ENCODE results near the gene POU3F3. TPM values are rescaled to one million over a fixed set of nuclear protein-coding genes. Genes with fewer than 3 reads are reported as not detected.

Gene POU3F3
- total RNA-seq, 1 experiment from 2014 or later = not detected

- H3K4me2 ChIP-seq (ENCODE audit: low read length) = no peak overlapping the region
- ChIA-PET CTCF (no interaction called here), RAD21 (ENCODE audit: low non-redundant PET in 1 of 2, low total read pairs in 2 of 2, uncharacterized antibody in 2 of 2, unreplicated experiment in 2 of 2) (no interaction called here), POLR2A (no interaction called here)
- no peaks in the 10 kb centered on the region for H3K36me3 ChIP-seq (ENCODE audit: control insufficient read depth in 1 of 2, insufficient read depth in 2 of 2, low read length in 2 of 2)
- H3K9me2 ChIP-seq (ENCODE audit: insufficient read depth) = no peaks in the 10 kb centered on the region
- H3K4me3 ChIP-seq (replicated peaks in 1 of 2; ENCODE audit: low read depth in 1 of 2, low read length in 2 of 2) = no peak overlapping the region
- H2AFZ ChIP-seq (ENCODE audit: low read depth, low read length, poor library complexity, severe bottlenecking) = no peak overlapping the region
- TF ChIP-seq CEBPB (IDR thresholded peaks at IDR 0.05; ENCODE audit: low read depth) = no peak
- TF ChIP-seq, protein P1, sequence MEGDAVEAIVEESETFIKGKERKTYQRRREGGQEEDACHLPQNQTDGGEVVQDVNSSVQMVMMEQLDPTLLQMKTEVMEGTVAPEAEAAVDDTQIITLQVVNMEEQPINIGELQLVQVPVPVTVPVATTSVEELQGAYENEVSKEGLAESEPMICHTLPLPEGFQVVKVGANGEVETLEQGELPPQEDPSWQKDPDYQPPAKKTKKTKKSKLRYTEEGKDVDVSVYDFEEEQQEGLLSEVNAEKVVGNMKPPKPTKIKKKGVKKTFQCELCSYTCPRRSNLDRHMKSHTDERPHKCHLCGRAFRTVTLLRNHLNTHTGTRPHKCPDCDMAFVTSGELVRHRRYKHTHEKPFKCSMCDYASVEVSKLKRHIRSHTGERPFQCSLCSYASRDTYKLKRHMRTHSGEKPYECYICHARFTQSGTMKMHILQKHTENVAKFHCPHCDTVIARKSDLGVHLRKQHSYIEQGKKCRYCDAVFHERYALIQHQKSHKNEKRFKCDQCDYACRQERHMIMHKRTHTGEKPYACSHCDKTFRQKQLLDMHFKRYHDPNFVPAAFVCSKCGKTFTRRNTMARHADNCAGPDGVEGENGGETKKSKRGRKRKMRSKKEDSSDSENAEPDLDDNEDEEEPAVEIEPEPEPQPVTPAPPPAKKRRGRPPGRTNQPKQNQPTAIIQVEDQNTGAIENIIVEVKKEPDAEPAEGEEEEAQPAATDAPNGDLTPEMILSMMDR (IDR thresholded peaks at IDR 0.05 in 2 of 3, conservative IDR thresholded peaks at IDR 0.05 in 1 of 3; ENCODE audit: borderline replicate concordance in 1 of 3, insufficient read depth in 1 of 3, low read depth in 2 of 3, low read length in 2 of 3) = no peak
- no peak for TF ChIP-seq ELF1 (IDR thresholded peaks at IDR 0.05; ENCODE audit: borderline replicate concordance, low read depth)
- TF ChIP-seq SRF (IDR thresholded peaks at IDR 0.05; ENCODE audit: low read depth) = no peak
- TF ChIP-seq EGR1 (IDR thresholded peaks at IDR 0.05; ENCODE audit: low read depth) = no peak
- no peak for TF ChIP-seq ATF3 (IDR thresholded peaks at IDR 0.05)
- TF ChIP-seq, protein P2, sequence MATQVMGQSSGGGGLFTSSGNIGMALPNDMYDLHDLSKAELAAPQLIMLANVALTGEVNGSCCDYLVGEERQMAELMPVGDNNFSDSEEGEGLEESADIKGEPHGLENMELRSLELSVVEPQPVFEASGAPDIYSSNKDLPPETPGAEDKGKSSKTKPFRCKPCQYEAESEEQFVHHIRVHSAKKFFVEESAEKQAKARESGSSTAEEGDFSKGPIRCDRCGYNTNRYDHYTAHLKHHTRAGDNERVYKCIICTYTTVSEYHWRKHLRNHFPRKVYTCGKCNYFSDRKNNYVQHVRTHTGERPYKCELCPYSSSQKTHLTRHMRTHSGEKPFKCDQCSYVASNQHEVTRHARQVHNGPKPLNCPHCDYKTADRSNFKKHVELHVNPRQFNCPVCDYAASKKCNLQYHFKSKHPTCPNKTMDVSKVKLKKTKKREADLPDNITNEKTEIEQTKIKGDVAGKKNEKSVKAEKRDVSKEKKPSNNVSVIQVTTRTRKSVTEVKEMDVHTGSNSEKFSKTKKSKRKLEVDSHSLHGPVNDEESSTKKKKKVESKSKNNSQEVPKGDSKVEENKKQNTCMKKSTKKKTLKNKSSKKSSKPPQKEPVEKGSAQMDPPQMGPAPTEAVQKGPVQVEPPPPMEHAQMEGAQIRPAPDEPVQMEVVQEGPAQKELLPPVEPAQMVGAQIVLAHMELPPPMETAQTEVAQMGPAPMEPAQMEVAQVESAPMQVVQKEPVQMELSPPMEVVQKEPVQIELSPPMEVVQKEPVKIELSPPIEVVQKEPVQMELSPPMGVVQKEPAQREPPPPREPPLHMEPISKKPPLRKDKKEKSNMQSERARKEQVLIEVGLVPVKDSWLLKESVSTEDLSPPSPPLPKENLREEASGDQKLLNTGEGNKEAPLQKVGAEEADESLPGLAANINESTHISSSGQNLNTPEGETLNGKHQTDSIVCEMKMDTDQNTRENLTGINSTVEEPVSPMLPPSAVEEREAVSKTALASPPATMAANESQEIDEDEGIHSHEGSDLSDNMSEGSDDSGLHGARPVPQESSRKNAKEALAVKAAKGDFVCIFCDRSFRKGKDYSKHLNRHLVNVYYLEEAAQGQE (IDR thresholded peaks at IDR 0.05; ENCODE audit: low read depth) = no peak
- TF ChIP-seq, protein P3, sequence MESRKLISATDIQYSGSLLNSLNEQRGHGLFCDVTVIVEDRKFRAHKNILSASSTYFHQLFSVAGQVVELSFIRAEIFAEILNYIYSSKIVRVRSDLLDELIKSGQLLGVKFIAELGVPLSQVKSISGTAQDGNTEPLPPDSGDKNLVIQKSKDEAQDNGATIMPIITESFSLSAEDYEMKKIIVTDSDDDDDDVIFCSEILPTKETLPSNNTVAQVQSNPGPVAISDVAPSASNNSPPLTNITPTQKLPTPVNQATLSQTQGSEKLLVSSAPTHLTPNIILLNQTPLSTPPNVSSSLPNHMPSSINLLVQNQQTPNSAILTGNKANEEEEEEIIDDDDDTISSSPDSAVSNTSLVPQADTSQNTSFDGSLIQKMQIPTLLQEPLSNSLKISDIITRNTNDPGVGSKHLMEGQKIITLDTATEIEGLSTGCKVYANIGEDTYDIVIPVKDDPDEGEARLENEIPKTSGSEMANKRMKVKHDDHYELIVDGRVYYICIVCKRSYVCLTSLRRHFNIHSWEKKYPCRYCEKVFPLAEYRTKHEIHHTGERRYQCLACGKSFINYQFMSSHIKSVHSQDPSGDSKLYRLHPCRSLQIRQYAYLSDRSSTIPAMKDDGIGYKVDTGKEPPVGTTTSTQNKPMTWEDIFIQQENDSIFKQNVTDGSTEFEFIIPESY (IDR thresholded peaks at IDR 0.05; ENCODE audit: extremely low read depth, insufficient replicate concordance, low read length) = no peak
- TF ChIP-seq, protein P4, sequence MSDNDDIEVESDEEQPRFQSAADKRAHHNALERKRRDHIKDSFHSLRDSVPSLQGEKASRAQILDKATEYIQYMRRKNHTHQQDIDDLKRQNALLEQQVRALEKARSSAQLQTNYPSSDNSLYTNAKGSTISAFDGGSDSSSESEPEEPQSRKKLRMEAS (IDR thresholded peaks at IDR 0.05) = no peak
- no peak for TF ChIP-seq CBX3 (IDR thresholded peaks at IDR 0.05; ENCODE audit: low read depth)
- H4K20me1 ChIP-seq (ENCODE audit: insufficient read depth) = no peaks in the 10 kb centered on the region; the same call in 1 of the 2 replicates
- no peak overlapping the region for H3K27ac ChIP-seq (ENCODE audit: low read depth, low read length)
- H3K4me1 ChIP-seq (ENCODE audit: control insufficient read depth in 1 of 2, insufficient read depth in 2 of 2, low read length in 2 of 2) = no peaks in the 10 kb centered on the region
- intact Hi-C loops (cut with micrococcal nuclease) = no loop called here
- H3K9me3 ChIP-seq (ENCODE audit: control insufficient read depth in 1 of 2, insufficient read depth in 1 of 2, low read depth in 1 of 2, low read length in 2 of 2) = no peaks in the 10 kb centered on the region
- ATAC-seq (no peak), DNase-seq (ENCODE audit: low read depth, low spot score) (no peak)
- no TSS peak for BruUV-seq (replicated peaks)
- no peaks in the 10 kb centered on the region for H3K27me3 ChIP-seq (ENCODE audit: insufficient read depth, low read length)
- no peaks in the 10 kb centered on the region for H3K79me2 ChIP-seq (ENCODE audit: insufficient read depth, low read length)
- no peak overlapping the region for H3K9ac ChIP-seq (ENCODE audit: low read length)
Observed at GRCh38 chr2:104825124-104825865, 28.6 kb upstream of the POU3F3 start.

Data from HCT116 (cell line).